H1 (cell line): ENCODE measurements around the gene DUOX1.
A peak's percentile ranks its signal among the peaks of the same experiment; 100 is the strongest.

Source experiments
- EZH2 ChIP-seq: fragments of 200-600 bp; sonication (generic); IDR thresholded peaks from 2 replicates; pipeline ENCODE4 v1.7.1; 2012; ENCODE audit warnings: low read depth, mild to moderate bottlenecking, moderate library complexity, low read length, inconsistent platforms; ENCODE audit not compliant: severe bottlenecking
- GABPA ChIP-seq: IDR thresholded peaks from 2 replicates; pipeline ENCODE4 v1.6.1; 2011; ENCODE audit warnings: mild to moderate bottlenecking, low read length, moderate library complexity, borderline replicate concordance; ENCODE audit not compliant: insufficient read depth
- JUND ChIP-seq: IDR thresholded peaks from 2 replicates; pipeline ENCODE4 v1.6.1; 2011; ENCODE audit warnings: mild to moderate bottlenecking, improper control_type of control experiment, low read length
- NRF1 ChIP-seq: IDR thresholded peaks from 2 replicates; pipeline ENCODE4 v1.6.1; 2011; ENCODE audit warnings: mild to moderate bottlenecking, low read depth, low read length, improper control_type of control experiment
- POLR2A ChIP-seq, 2 experiments: IDR thresholded peaks; 1 replicate in 1 of 2; 2 replicates in 1 of 2; pipeline ENCODE4 v1.6.1; 2011; ENCODE audit warnings: low read depth in 2 of 2, low read length in 2 of 2, mild to moderate bottlenecking in 2 of 2; ENCODE audit errors: control extremely low read depth in 1 of 2
- RFX5 ChIP-seq: IDR thresholded peaks from 2 replicates; pipeline ENCODE4 v1.6.1; 2011; ENCODE audit warnings: low read depth, low read length, improper control_type of control experiment, borderline replicate concordance
- RNF2 ChIP-seq: fragments of 200-900, 300-1000 bp; sonication (generic); IDR thresholded peaks from 2 replicates; pipeline ENCODE4 v1.7.1; 2016; ENCODE audit warnings: borderline replicate concordance, low read depth, mild to moderate bottlenecking, antibody characterized with exemption, low read length; ENCODE audit not compliant: poor library complexity, severe bottlenecking; ENCODE audit errors: missing control alignments
- SIN3A ChIP-seq, 2 experiments: IDR thresholded peaks in 1 of 2; conservative IDR thresholded peaks in 1 of 2; 2 replicates each; pipeline ENCODE4 v1.6.1; 2011 to 2012; ENCODE audit warnings: low read length in 2 of 2, improper control_type of control experiment in 1 of 2, low read depth in 1 of 2, mild to moderate bottlenecking in 1 of 2
- ZNF274 ChIP-seq: IDR thresholded peaks from 2 replicates; pipeline ENCODE4 v1.7.0; 2012; ENCODE audit warnings: low read length, borderline replicate concordance; ENCODE audit errors: extremely low read depth
- TF ChIP-seq, protein P1 (sequence below): IDR thresholded peaks from 2 replicates; pipeline ENCODE4 v1.6.1; 2011; ENCODE audit warnings: low read length, improper control_type of control experiment
- TF ChIP-seq, protein P2 (sequence below), 3 experiments: IDR thresholded peaks; 1 replicate in 2 of 3; 2 replicates in 1 of 3; pipeline versions ENCODE4 v1.5.1 to v1.6.1; 2011; ENCODE audit warnings: low read length in 3 of 3, mild to moderate bottlenecking in 3 of 3, inconsistent platforms in 2 of 3, low read depth in 1 of 3, moderate library complexity in 1 of 3; ENCODE audit not compliant: insufficient read depth in 1 of 3; ENCODE audit errors: control extremely low read depth in 1 of 3
- TF ChIP-seq, protein P3 (sequence below): IDR thresholded peaks from 2 replicates; pipeline ENCODE4 v1.6.1; 2012; ENCODE audit warnings: inconsistent platforms

DNA sequence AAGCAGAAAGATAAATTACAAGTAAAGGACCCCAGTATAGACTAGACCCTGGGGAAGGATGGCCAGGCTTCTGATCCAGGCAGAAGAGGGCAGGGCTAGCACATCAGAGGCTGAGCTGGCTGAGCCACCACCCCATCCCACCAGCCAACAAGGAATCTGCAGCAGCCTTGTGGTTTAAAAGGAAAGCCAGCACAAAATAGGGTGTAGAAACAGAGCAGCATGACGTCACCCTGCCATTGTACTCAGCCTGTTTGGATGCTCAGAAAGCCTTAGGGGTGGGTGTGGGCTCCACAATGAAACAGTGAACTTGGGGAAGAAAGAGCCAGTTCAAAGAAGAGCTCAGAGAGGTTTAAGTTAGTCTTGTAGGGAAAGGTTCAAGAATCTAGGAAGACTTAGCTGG is 28.2 kb downstream of the DUOX1 start:
- TF ChIP-seq POLR2A (IDR thresholded peaks at IDR 0.05; ENCODE audit: control extremely low read depth in 1 of 2, low read depth in 2 of 2, low read length in 2 of 2) = no peak
- TF ChIP-seq EZH2 = no peak
- TF ChIP-seq, protein P1, sequence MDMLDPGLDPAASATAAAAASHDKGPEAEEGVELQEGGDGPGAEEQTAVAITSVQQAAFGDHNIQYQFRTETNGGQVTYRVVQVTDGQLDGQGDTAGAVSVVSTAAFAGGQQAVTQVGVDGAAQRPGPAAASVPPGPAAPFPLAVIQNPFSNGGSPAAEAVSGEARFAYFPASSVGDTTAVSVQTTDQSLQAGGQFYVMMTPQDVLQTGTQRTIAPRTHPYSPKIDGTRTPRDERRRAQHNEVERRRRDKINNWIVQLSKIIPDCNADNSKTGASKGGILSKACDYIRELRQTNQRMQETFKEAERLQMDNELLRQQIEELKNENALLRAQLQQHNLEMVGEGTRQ = no peak
- TF ChIP-seq, protein P2, sequence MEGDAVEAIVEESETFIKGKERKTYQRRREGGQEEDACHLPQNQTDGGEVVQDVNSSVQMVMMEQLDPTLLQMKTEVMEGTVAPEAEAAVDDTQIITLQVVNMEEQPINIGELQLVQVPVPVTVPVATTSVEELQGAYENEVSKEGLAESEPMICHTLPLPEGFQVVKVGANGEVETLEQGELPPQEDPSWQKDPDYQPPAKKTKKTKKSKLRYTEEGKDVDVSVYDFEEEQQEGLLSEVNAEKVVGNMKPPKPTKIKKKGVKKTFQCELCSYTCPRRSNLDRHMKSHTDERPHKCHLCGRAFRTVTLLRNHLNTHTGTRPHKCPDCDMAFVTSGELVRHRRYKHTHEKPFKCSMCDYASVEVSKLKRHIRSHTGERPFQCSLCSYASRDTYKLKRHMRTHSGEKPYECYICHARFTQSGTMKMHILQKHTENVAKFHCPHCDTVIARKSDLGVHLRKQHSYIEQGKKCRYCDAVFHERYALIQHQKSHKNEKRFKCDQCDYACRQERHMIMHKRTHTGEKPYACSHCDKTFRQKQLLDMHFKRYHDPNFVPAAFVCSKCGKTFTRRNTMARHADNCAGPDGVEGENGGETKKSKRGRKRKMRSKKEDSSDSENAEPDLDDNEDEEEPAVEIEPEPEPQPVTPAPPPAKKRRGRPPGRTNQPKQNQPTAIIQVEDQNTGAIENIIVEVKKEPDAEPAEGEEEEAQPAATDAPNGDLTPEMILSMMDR (IDR thresholded peaks at IDR 0.05; ENCODE audit: control extremely low read depth in 1 of 3, insufficient read depth in 1 of 3, low read depth in 1 of 3, low read length in 3 of 3) = no peak
- TF ChIP-seq, protein P3, sequence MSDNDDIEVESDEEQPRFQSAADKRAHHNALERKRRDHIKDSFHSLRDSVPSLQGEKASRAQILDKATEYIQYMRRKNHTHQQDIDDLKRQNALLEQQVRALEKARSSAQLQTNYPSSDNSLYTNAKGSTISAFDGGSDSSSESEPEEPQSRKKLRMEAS = no peak
- TF ChIP-seq RNF2 = no peak
- no peak for TF ChIP-seq SIN3A (conservative IDR thresholded peaks at IDR 0.05 in 1 of 2, IDR thresholded peaks at IDR 0.05 in 1 of 2; ENCODE audit: low read depth in 1 of 2, low read length in 2 of 2)
- peak; percentile 78; the same call in 1 of the 2 replicates for TF ChIP-seq JUND
- TF ChIP-seq NRF1 = no peak
- TF ChIP-seq GABPA = no peak
- TF ChIP-seq ZNF274 = no peak
- no peak for TF ChIP-seq RFX5
